Caki2 (cell line): Measurements from ENCODE around the gene WDFY4. TPM values are rescaled to one million over a fixed set of nuclear protein-coding genes. Genes with fewer than 3 reads are reported as not detected.

ENCODE experiments used
- DNase-seq: peaks from one replicate; pipeline ENCODE4 v3.0.0-alpha.2; 2015; ENCODE audit warnings: low read depth
- in situ Hi-C: cut with HindIII; loops from 2 replicates; pipeline ENCODE4 v1.10.0; 2016; ENCODE audit warnings: low sequenced_read_pairs, low pct_unique_long_range_greater_than_20kb, mixed read lengths
- total RNA-seq: library from RNA; depleted of rRNA; stranded (reverse); fragments of >200 nt; shearing (Covaris generic); gene quantifications from 2 replicates; pipeline ENCODE4 v1.2.3, GENCODE V29; 2014; ENCODE audit warnings: low replicate concordance

WDFY4 gene
- total RNA-seq, 1 experiment from 2014 or later, result not detected

DNA sequence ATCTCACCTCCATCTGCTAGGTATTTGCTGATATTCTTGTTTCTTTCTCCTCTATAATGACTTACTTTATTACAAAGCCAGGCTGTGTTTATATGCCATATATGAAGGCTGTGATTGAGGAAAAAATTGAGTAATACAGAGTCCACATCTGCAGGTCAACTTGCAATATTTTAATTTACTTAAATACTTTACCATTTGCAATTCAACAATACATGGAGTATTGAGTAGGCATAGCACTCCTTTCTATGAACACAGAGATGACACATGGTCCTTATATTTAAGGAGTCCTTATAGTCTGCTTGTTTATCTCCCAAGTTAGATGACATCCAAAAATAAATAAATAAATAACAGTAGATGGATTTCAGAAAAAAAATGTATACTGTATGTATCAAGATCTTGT is 158.5 kb downstream of the WDFY4 start:
- in situ Hi-C loops, result no loop called here

DNA sequence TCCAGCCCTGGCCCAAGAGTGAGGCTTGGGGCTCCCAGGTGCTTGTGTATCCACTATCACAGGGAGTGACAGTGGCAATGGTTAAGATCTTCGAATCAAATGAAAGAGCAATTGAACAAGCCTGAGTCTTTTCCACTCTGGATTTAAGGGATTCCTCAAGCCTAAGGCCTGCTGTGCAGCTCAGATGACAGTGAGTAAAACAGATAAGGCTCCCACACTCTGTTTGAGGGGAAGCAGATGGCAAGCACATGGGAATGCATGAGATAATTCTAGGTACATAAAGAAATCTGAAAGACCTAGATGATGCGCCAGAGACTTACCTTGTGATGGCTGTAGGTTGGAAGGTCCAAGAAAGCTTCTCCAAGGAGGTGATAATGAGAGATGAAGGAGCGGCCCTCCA is 159.9 kb downstream of the WDFY4 start:
- in situ Hi-C loops, result no loop called here
- DNase-seq, result no peak

More for the DNA sequence above, 158.5 kb downstream of the WDFY4 start:
- DNase-seq, result no peak

DNA sequence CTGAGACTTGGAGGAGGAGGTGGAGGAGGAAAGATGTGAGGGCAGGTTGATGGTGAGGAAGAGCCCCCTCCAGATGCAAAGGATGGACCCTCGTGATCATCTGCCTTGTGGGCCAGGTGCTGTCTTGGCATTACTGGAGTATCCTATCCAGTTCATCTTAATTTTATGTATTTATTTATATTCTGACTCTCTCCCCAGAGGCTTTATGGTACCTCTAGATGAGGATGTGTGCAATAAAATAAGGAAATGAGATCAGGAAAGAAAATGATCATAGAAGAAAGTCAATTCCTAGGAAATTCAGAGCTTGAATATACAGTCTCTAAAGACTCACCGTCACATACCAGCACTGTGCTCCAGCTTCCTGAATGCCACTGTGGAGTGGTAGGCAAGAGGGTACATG is 160.8 kb downstream of the WDFY4 start:
- in situ Hi-C loops, result no loop called here
- no peak for DNase-seq

DNA sequence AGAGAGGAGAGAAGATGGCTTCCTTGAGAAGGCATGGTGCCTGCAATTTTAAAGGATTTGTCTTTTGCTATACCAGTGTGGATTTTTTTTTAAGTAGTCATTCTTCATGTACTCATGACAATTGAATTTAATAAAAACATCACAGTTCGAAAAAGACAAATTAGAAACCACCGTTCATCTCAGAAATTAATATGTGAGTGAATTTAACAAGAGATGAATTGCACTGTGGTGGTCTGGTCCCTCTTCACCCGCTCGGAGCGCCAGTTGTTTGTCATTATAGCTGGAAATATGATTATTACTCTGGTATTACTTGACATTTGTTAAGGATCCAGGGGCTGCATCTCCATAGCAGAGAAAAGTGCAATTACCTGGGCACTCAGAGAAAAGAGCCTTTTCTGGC is 163.0 kb downstream of the WDFY4 start:
- DNase-seq, result no peak
- in situ Hi-C loops, result no loop called here

DNA sequence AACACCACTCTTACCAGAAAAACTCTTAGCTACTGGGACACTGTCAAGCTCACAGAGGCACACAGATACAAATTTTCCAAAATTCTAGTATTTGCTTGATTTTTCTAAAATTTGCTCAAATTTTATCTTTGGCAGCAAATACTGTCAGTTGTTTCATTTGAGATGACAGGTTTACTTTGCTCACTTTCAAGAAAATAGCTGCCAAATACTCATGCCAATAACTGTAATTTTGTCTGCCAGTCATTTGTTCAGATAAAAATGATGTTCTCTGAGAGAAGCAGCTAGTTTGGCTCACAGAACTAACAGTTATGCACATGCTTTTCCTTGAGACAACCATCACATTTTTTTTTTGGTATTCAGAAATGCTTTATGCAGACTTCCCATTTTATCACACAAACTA is 172.2 kb downstream of the WDFY4 start:
- DNase-seq, result no peak
- in situ Hi-C loops, result no loop called here

DNA sequence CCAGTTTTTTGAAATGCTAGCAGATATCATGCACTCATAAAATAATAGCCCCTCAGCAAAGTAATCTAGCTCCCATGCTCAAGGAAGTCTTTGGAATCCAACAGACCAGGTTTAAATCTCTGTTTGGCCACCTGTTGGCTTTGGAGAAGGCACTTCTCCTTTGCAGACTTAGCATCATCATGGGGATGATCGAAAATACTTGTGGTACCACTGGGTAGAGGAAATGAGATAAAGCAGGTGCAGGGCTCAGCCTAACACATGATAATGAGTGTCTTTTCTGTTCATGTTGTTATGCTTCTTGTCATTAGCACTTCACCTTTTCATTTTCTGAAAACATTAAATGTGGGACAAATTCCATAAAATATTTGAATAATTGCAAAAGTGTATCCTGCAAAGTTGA is 187.6 kb downstream of the WDFY4 start:
- no peak for DNase-seq
- in situ Hi-C loops, result no loop called here

DNA sequence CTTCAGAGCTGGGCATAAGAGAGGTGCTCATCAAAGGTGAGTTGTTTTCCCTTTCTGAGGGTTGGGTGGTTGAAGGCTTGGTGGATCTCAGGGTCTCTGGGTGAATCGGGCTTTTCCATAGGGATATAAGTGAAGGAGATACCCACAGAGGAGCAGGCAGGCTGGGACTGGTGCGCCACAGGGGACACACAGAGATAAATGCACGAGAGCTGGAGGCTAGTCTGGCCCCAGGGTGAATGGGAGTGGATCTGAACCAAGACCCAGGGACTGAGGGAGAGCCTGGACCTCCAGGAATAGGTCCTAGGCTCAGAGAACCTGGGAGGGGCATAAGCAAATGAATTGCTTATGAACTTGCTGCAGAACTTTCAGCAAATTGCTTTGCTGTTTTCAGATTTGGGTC is 193.4 kb downstream of the WDFY4 start:
- in situ Hi-C loops, result no loop called here
- no peak for DNase-seq

DNA sequence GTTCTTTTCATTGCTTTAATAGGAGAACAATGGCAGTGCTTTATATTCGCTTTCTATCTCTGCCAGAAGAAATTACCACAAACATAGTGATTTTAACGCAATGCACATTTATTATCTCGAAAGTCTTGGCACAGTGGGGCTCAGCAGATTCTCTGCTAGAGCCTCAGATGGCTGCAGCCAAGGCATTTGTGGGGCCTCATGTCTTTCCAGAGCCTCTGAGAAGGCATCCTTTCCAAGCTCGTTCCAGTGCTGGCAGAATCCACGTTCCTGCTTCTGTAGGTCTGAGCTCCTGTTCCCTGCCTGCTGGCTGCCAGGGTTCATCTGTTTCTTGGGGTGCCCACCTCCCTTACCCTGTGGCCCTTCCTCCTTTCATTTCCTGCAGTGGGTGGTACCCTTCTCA is 194.8 kb downstream of the WDFY4 start:
- DNase-seq, result no peak
- in situ Hi-C loops, result no loop called here

DNA sequence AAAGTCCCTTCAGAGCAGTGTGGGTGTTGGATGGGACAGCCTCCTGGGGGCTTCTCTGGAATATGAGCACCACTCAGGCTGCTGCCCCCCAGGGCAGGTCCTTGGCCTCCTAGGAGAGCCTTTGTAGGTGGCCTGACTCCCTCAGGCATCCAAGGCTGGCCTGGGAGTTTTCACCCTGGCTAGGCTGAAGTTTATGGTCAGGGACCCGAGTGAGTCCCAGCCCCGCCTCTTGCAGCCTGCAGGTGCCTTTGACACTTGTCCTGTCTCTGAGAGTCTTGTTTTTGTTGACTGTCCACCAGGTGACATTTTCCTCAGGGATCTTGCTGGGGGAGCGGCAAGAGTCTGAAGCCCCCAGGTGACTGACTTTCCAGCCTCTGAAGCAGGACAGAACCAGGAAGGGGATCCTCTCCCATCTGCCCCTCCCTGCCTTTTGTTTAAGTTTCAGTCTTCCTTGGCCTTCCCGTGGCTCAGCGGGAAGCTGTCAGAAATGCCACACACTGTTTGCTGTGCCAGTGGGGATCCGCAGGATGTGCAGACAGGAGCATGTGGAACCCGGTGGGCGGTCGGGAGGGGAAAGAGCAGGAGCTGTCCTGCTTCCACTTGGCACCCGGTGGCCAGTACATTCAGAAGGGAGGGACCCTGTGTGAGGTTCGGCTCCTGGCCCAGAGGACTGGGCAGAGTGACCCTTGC is 195.5 kb downstream of the WDFY4 start:
- no peak for DNase-seq
- in situ Hi-C loops, result no loop called here

DNA sequence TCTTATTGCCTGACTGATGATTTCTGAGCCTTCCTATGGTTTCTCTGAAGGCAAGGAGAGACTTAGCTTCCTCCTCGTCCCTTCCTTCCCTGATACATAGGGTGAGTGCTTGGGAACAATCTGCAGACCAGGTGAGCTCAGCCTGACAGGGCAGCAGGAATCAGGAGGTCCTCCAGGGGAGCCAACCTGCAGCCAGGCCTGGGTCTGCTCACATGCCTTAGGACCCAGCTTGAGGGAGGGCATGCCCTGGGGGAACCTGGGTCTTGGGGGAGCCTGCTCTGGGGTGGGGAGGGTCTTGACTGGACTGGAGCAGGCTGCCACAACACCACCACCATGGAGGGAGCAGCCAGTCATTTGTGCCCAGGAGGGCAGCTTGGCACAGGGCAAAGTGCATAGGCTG is 197.3 kb downstream of the WDFY4 start:
- DNase-seq, result no peak
- in situ Hi-C loops, result no loop called here

DNA sequence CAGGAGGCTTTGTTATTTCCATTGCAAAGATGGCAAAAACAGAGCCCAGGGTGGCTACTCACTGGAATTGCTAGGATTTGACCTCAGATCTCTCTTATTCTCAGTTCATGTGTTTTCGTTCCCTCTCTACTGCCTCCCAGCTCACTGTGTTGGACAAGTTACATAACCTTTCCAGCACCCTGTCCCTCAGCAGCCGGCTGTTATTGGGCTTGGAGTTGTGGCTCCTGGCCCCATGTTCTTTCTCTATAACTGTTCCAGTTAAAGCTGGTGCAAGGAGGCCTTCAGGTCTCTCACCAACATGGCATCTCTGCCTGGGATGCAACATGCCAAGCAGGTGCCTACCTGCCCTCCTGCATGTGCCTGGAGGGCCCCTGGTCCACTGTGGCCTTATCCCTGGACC is 198.2 kb downstream of the WDFY4 start:
- no peak for DNase-seq
- in situ Hi-C loops, result no loop called here

DNA sequence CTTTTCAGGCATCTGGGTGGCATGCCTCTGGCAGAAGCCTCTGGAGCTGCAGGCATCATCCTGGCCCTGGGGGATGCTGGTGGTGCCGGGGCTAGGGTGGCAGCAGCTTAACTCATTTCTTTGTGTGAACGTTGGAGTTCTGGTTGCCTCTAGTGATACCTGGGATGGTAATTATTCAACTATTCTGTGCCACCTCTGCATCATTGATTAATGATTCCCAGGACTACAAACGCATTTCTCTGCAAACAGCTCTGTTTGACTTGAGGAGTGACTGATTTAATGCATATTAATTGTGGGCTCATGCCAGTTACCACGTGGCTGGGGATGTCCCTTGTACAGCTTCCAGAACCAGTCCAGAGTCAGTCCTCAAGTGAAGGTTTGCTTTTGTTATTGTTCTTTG is 199.0 kb downstream of the WDFY4 start:
- no peak for DNase-seq
- in situ Hi-C loops, result no loop called here

DNA sequence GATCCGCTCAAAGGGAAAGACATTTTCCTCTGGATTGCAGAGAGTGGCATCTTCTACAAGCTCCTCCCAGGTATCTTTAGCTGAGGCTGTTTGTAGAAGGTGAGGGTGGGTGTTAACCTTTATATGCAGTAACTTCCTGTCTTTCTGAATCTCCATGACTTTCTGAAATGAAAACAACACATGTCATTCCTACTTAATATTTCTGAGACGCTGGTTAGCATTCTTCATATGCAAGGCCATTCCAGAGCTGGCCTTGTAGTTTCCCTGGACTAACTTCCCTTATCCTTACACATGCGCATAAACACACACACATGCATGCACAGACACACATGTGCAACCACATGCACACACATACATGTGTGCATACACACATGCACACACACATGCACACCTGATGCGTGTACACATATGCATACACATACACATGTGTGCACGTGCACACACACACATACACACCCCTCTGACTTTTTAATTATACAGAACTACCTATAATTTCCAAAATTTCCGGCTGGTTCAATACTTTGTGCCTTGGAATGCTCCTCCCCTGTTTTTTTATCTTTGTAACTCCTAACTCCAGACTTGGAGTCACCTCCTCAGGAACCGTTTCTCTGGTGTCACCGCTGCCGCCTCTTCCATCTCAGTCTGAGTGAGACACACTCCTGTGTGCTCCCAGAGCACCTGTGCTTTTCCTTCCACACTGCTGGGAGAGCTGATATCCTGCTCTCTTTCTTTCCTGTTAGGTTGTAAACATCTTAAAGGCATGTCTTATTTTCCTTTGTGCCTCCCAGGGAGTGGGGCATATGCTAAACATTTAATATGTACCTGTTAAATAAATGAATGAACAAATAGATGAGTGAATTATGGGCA is 199.7 kb downstream of the WDFY4 start:
- in situ Hi-C loops, result no loop called here
- DNase-seq, result no peak

DNA sequence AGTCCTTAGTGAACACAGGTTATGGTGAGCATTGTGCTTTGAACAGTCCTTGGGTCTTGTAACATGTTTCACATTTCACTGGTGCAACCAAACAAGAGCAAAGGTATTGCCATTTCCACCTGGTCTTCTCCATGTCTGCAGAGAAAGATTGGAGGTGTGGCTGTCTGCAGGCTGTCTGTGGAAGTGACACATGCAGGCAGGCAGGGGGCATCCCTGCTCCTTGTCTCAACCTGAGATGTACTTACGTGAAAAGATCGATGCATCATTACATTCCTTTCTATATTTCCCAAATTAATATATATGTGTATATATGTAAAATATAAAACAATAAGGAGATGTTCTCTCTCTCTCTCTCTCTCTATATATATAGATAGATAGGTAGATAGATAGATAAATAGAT is 200.7 kb downstream of the WDFY4 start:
- DNase-seq, result no peak
- in situ Hi-C loops, result no loop called here

DNA sequence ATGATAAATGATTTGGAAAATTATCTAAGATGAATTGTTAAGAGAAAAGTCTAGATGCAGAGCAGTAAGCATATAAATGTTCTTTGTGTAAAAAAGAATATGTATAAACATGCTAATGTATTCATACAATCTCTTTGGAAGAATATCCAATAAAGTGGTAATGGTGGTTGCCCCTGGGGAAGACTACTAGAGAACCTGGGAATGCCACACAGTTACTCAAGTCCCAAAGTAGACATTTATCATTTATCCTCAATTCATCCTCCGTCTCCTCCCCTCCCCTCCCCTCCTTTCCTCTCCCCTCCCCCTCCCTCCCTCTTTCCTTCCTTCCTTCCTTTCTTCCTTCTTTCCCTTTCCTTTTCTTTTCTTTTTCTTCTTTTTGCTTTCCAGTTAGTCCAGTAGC is 203.3 kb downstream of the WDFY4 start:
- DNase-seq, result no peak
- in situ Hi-C loops, result no loop called here

DNA sequence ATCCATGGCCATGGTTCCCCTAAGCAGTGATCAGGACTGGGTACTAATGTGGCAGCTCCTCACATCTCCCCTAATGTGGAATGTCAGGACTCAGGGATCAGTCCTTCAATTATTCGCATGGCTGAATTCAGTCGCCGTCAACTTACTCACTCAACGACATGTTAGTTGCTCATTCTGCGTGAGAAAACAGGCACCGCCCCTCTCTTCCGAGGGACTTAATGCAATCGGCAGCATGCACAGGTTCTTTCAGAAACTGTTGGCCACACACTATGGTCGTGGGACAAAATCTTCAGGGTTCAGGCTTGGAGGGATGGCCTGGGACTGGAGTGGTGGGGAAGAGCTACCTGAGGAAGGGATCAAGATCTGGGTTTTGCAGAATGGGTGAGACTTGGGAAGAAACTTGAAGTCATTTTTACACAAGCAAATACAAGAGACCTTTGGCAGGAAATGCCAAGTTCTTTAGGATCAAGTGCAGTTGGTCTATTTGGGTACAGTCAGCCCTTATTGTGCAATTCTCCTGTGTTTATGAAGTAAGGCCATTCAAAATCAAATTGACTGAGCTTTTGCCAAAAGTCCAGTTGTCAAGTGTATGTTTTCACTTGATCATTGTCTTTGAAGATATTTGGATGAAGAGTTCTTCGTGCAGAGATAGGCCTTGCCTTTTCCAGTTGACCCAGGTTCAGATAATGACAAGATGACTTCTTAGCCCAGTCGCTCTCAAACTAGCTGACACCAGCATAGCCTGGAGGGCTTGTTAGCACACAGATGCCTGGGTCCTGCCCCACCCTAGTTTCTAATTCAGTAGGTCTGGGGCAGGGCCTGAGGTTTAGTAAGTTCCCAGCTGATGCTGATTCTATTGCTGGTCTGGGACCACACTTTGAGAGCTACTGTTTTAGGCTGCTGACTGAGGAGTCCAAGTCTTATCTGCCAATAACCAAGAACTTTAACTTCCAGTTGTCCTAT is 206.5 kb downstream of the WDFY4 start:
- in situ Hi-C loops, result no loop called here
- no peak for DNase-seq

DNA sequence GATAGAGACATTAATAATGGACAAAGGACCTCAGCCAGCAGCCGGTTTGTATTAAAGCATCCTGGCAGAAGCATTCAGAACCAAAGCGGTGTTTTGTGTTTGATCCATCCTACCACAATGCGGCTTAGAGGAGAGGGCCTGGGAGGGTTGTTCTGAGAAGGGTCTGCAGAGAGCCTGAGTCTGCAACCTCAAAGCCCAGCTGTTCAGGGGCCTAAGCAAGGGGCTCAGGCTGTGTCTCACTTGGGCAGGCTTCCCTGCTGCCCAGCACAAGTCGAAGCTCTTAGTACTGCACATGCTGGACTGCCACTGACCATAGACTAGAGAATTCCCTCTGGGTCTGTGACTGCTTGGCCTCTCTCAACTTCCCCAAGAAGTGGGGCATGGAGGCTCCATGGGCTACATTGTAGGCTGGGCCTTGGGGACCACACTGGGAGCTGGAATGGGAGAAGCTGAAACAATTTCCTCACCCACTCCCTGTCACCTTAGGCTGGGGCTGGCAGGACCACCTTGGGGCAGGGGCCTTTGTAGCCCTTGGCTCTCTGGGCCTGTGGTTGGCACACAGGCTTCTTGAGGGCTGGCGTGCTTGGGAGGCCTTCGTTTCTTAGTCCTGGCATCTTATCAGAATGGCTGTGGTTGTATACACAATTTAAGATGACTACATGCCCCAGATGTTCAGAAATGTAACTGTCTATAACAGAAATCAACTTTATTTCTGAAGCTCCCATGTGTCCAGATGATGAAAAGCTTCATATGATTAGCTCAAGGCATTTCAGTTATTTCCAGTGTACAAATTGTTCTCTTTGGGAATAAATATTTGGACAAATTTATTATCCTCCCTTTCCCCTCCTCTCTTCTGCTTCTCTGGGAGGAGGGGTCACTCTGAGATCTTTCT is 210.5 kb downstream of the WDFY4 start:
- no peak for DNase-seq
- in situ Hi-C loops, result no loop called here

DNA sequence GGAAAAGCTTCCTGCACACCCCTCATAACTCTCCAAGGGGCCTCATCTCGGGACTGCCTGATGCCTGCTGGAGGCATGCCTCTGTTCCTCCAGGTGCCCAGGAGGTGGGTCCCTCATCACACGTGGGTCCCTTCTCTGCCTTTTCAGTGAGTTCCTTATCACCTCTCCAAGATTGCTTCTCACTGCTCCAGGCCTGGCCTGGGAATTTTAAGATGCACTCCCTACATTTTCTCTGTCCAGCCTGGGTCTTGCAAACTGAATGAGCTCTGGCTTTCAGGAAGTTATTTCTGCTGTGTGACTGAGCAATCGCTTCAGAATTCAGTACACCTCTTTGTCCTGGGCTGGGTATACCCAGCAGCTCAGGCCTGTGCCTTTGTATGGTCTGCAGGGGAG is 211.1 kb downstream of the WDFY4 start:
- in situ Hi-C loops, result no loop called here
- no peak for DNase-seq
